IgD-negative memory B cell (primary cell): ENCODE results near the gene ODAD2. TPM values are rescaled to one million over a fixed set of nuclear protein-coding genes. Genes with fewer than 3 reads are reported as not detected.
"Not testable (repeated sequence)": the region's sequence is repeated elsewhere in the genome, so short reads cannot be mapped to it uniquely, and the experiment has no call there.

Experiments used
- H3K27ac Mint-ChIP-seq, 3 donors: one replicate each; pipeline ENCODE4 v1.8.0; 2020 to 2022; ENCODE audit warnings: mild to moderate bottlenecking in 3 of 3, mixed read lengths in 3 of 3, moderate library complexity in 1 of 3
- H3K27me3 Mint-ChIP-seq: one replicate; pipeline ENCODE4 v1.8.0; 2021; ENCODE audit warnings: mixed read lengths
- H3K36me3 Mint-ChIP-seq: one replicate; pipeline ENCODE4 v1.8.0; 2020; ENCODE audit warnings: mild to moderate bottlenecking, mixed read lengths
- H3K4me1 Mint-ChIP-seq, 3 donors: one replicate each; pipeline ENCODE4 v1.8.0; 2020 to 2022; ENCODE audit warnings: mixed read lengths in 3 of 3, mild to moderate bottlenecking in 1 of 3
- H3K4me3 Mint-ChIP-seq, 4 donors: one replicate each; pipeline ENCODE4 v1.8.0; 2020 to 2022; ENCODE audit warnings: mild to moderate bottlenecking in 4 of 4, mixed read lengths in 4 of 4, moderate library complexity in 3 of 4
- H3K9me3 Mint-ChIP-seq, 3 donors: one replicate each; pipeline ENCODE4 v1.8.0; 2020 to 2021; ENCODE audit warnings: mixed read lengths in 3 of 3, mild to moderate bottlenecking in 1 of 3
- polyA plus RNA-seq: library from polyadenylated mRNA; unstranded; fragments of 300-500 nt; fragmentation: Illumina TruSeq; gene quantifications from one replicate; pipeline ENCODE4 v1.2.3, GENCODE V29; 2021

The ODAD2 gene
- polyA plus RNA-seq, 1 donor from 2014 or later: not detected

DNA sequence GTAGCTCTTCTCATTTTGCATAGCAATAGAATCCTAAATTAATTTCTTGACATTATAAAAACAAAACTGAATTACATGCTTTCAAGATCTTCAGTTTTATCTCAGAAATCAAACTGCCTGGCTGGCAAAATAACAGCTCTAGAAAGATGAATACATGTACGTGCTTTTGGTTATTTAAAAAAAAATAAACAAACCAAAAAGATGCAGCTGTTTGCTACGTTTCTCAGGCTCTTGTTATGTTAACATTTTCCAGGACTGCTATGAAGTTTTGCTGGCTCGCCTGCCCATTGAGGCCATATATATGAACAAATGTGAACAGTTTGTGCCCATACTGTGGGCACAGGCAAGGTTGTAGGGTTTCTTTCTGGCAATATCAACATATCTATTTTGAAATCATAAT, 86.6 kb downstream of the ODAD2 start:
- Mint-ChIP-seq H3K4me1 (no peaks in the 10 kb centered on the region), H3K27ac (no peak overlapping the region), H3K9me3 (peaks cover 2 to 5% (median 5%) of the 10 kb centered on the region in 3 donors), H3K36me3 (no peaks in the 10 kb centered on the region), H3K27me3 (peaks cover 2% of the 10 kb centered on the region), H3K4me3 (no peak overlapping the region)

DNA sequence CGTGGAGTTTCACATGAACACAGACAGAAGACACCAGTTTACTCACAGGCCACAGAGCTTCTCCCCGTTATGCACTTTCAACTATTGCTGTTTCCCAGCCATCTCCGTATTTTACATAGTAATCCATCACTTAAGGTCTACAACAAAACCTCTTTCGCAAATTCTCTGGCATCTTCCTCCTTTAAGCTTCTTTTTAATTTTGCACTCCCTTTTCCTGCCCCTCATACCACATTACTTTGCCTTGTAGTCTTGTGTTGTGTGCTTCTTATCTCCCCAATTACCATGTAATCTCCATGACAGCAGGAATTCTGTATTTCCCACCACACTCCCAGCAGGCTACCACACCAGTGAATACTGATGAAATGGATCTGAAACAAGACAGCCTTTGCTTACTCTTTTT, 87.3 kb downstream of the ODAD2 start:
- H3K4me1 Mint-ChIP-seq: no peaks in the 10 kb centered on the region
- no peaks in the 10 kb centered on the region for H3K36me3 Mint-ChIP-seq
- peaks cover 5 to 6% (median 5%) of the 10 kb centered on the region in 3 donors for H3K9me3 Mint-ChIP-seq
- H3K27me3 Mint-ChIP-seq: peaks cover 2% of the 10 kb centered on the region
- no peak overlapping the region for H3K4me3 Mint-ChIP-seq
- H3K27ac Mint-ChIP-seq: no peak overlapping the region

DNA sequence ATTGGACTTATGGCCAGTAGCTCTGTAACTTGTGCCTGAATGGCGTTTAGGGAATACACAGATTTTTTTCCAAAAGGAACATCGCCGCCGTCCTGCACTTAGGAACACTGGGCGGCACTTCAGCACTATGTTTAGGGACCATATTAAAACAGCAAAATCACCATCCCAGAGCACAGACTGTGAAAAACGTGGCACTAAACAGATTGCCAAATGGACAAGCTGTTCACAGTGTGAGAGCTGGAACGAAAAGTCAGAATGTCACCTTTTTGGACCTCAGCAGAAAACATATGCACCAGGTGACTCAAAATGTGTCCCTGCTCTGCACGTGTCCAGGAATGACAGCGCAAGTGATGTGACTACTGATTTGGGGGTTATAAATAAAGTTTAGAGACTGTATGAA, 87.9 kb downstream of the ODAD2 start:
- H3K36me3 Mint-ChIP-seq: no peaks in the 10 kb centered on the region
- peaks cover 2% of the 10 kb centered on the region for H3K27me3 Mint-ChIP-seq
- H3K27ac Mint-ChIP-seq: no peak overlapping the region
- H3K9me3 Mint-ChIP-seq: peaks cover 5 to 9% (median 6%) of the 10 kb centered on the region in 3 donors
- no peak overlapping the region for H3K4me3 Mint-ChIP-seq
- H3K4me1 Mint-ChIP-seq: no peaks in the 10 kb centered on the region

DNA sequence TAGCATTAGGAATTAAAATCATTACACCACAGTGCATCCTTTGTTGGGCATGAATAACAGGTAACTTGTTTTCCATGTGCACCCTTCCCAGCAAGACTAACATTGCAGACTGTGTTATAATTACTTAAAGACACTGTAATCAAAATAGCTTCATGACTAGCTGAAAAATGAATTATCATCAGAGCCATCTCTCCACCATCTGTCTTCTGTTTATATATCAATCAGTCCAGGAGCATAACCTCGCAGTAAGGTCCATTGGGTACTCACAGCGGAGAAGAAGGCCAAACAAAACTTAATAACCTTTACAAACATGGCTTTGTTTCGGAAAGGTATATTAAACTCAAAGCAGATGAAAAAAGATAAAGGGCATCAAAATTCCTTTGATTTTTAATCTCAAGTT, 90.6 kb downstream of the ODAD2 start:
- Mint-ChIP-seq H3K9me3 (peaks cover 1 to 7% (median 4%) of the 10 kb centered on the region in 3 donors), H3K27me3 (peaks cover 2% of the 10 kb centered on the region), H3K36me3 (no peaks in the 10 kb centered on the region)

DNA sequence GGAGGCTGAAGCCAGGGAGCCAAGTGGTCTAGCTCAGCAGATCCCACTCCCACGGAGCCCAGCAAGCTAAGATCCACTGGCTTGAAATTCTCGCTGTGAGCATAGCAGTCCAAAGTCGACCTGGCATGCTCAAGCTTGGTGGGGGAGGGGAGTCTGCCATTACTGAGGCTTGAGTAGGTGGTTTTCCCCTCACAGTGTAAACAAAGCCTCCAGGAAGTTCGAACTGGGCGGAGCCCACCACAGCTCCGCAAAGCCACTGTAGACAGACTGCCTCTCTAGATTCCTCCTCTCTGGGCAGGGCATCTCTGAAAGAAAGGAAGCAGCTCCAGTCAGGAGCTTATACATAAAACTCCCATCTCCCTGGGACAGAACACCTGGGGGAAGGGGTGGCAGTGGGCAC, 99.4 kb downstream of the ODAD2 start:
- H3K4me1 Mint-ChIP-seq, H3K36me3 Mint-ChIP-seq, H3K4me3 Mint-ChIP-seq, H3K27ac Mint-ChIP-seq, H3K27me3 Mint-ChIP-seq: not testable (repeated sequence)
- H3K9me3 Mint-ChIP-seq: peaks cover 4 to 16% (median 8%) of the 10 kb centered on the region in 3 donors

More for the DNA sequence above, 90.6 kb downstream of the ODAD2 start:
- Mint-ChIP-seq H3K27ac (no peak overlapping the region), H3K4me3 (no peak overlapping the region), H3K4me1 (no peaks in the 10 kb centered on the region)

DNA sequence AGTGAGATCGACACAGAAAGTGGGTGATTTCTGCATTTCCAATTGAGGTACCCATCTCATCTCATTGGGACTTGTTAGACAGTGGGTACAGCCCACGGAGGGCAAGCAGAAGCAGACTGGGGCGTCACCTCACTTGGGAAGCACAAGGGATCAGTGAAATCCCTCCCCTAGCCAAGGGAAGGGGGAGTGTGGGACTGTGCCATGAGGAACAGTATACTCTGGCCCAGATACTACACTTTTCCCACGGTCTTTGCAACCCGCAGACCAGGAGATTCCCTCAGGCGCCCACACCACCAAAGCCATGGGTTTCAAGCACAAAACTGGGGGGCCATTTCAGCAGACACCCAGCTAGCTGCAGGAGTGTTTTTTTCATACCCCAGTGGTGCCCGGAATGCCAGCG, 99.8 kb downstream of the ODAD2 start:
- no peaks in the 10 kb centered on the region for H3K27me3 Mint-ChIP-seq
- no peak overlapping the region for H3K27ac Mint-ChIP-seq
- no peaks in the 10 kb centered on the region for H3K4me1 Mint-ChIP-seq
- no peak overlapping the region for H3K4me3 Mint-ChIP-seq
- peaks cover 4 to 16% (median 8%) of the 10 kb centered on the region in 3 donors for H3K9me3 Mint-ChIP-seq
- no peaks in the 10 kb centered on the region for H3K36me3 Mint-ChIP-seq

DNA sequence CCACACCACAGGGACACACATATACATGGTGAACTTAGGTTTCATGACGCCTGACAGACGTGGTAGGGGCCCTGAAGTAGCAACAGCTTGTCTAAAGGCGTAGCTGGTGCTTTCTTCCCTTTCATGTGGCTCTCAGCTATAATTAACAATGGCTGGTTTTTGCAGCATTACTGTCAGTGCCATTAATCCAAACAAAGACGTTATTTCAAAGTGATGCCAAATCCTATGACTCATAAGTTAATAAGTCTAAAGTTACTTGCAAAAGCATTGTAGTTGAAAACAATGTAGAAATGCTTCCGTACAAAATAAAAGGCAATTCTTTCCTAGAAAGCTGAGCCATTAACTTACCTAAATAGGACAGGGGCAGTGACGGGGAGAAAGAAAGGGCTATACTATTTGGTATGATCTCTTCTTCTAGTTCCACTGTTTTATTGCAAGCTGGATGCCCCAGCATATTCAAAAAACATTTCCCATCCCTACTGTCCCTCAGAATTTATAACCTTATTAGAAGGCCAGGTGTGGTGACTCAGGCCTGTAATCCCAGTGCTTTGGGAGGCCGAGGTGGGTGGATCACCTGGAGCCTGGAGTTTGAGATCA, 105.4 kb downstream of the ODAD2 start:
- Mint-ChIP-seq H3K27ac (no peak overlapping the region), H3K4me1 (no peaks in the 10 kb centered on the region), H3K9me3 (peaks cover 0 to 6% (median 2%) of the 10 kb centered on the region in 3 donors), H3K27me3 (no peaks in the 10 kb centered on the region), H3K4me3 (no peak overlapping the region), H3K36me3 (no peaks in the 10 kb centered on the region)

DNA sequence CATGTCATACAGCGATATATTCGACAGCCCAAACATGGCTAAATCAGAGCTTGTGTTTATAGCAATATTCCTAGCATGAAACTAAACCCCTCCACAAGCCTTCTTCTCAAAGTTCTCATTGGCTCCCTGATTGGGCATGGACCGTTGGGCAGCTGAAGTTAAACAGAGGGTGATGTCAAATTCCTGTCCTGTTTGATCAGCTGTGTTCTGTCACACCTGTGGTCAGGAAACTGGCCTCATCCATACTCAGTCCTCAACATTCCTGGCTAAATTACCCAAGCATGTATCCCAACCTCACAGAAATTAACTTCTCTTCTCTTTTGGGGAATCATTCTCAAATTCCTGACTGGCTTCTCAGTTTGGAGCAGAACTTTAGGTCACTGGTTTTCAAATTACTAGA, 107.9 kb downstream of the ODAD2 start:
- Mint-ChIP-seq H3K36me3 (peaks cover 2% of the 10 kb centered on the region), H3K9me3 (peaks cover 2 to 11% (median 2%) of the 10 kb centered on the region in 3 donors), H3K4me3 (no peak overlapping the region), H3K27ac (no peak overlapping the region), H3K4me1 (no peaks in the 10 kb centered on the region), H3K27me3 (no peaks in the 10 kb centered on the region)

DNA sequence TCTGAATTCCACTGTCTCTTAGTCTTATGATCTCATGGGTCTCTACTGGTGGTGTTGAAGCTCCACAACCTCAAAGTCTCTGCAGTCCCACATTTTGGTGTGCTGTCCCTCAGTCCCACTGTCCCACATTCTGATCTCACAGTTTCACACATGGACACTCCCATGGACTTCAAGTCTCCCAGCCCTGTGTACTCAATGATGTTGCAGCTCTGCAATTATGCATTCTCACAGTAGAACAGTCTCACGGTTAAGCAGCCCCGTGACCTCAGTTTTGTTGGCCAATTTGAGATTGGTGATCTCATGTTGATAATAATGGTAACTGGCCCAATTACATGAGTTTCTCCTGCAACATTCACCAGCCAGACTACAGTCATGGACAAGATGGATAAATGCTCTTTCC, 109.4 kb downstream of the ODAD2 start:
- H3K4me1 Mint-ChIP-seq: no peaks in the 10 kb centered on the region
- no peak overlapping the region for H3K27ac Mint-ChIP-seq
- H3K27me3 Mint-ChIP-seq: no peaks in the 10 kb centered on the region
- peaks cover 2 to 13% (median 2%) of the 10 kb centered on the region in 3 donors for H3K9me3 Mint-ChIP-seq
- peaks cover 2% of the 10 kb centered on the region for H3K36me3 Mint-ChIP-seq
- H3K4me3 Mint-ChIP-seq: no peak overlapping the region

DNA sequence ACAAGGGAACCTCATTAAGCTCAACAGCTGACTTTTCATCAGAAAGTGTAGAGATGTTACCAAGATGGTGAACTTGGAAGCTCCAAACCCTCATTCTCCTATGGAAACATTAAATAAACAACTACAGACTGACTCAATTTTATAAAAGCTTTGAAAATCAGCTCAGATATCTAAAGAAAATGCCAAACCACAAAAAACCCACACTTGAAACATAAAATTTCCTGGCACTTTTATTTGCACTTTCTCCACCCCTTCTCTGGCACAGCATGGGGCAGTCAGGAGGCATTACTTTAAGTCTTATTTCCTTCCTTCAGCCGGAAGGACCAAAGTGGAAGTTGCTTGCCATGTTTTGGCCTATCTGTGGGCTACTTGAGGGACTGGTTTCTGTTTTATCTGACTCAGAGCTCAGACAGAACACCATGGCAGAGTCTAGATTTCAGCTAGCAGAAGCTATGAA, 114.7 kb downstream of the ODAD2 start:
- H3K27ac Mint-ChIP-seq: no peak overlapping the region
- no peak overlapping the region for H3K4me3 Mint-ChIP-seq
- peaks cover 4% of the 10 kb centered on the region for H3K36me3 Mint-ChIP-seq
- H3K9me3 Mint-ChIP-seq: peaks cover 2 to 13% (median 3%) of the 10 kb centered on the region in 3 donors
- no peaks in the 10 kb centered on the region for H3K4me1 Mint-ChIP-seq
- no peaks in the 10 kb centered on the region for H3K27me3 Mint-ChIP-seq

DNA sequence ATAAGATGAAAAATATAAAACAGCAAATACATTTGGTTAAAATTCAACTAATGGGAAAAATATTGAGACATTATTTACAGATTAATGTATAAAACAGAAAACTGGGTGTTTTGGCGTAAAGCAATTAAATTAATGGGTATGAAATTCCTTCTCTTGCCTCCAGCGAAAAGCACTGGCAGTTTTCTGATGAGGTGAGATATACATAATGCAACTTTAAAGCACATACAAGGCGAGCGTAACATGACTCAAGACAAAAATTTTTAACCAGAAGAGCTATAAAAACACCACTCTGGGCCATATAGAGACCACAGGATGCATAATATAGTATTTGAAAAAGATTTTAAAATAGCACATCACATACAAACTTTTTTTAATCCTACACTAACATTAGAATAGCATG, 120.6 kb downstream of the ODAD2 start:
- H3K36me3 Mint-ChIP-seq: peaks cover 3% of the 10 kb centered on the region
- peaks cover 0 to 2% (median 0%) of the 10 kb centered on the region in 3 donors for H3K9me3 Mint-ChIP-seq
- H3K4me3 Mint-ChIP-seq: no peak overlapping the region
- H3K27me3 Mint-ChIP-seq: no peaks in the 10 kb centered on the region
- H3K4me1 Mint-ChIP-seq: no peaks in the 10 kb centered on the region
- no peak overlapping the region for H3K27ac Mint-ChIP-seq

DNA sequence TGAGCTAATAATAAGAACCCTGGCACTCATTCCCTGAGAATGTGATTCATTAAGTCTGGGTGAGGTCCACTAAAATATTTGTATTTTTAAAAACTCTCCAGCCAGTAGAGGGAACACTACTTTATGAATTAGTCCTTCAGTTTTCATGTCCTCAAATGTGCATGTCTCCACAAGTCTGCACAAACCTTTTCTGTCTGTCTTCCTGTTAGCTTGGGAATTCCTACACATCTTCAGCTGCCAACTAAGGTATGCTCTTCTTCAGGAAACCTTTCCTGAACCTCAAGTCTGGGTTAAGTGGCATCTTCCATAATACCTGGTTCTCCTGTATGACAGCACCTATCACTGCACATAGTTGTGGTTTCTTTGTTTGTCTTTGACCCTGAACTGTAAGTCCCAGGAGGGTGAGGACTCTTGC, 133.7 kb downstream of the ODAD2 start:
- peaks cover 5 to 10% (median 6%) of the 10 kb centered on the region in 3 donors for H3K9me3 Mint-ChIP-seq
- H3K4me3 Mint-ChIP-seq: no peak overlapping the region
- no peaks in the 10 kb centered on the region for H3K36me3 Mint-ChIP-seq
- H3K27ac Mint-ChIP-seq: no peak overlapping the region
- H3K27me3 Mint-ChIP-seq: peaks cover 2% of the 10 kb centered on the region
- peaks cover 0 to 1% (median 0%) of the 10 kb centered on the region in 3 donors for H3K4me1 Mint-ChIP-seq

DNA sequence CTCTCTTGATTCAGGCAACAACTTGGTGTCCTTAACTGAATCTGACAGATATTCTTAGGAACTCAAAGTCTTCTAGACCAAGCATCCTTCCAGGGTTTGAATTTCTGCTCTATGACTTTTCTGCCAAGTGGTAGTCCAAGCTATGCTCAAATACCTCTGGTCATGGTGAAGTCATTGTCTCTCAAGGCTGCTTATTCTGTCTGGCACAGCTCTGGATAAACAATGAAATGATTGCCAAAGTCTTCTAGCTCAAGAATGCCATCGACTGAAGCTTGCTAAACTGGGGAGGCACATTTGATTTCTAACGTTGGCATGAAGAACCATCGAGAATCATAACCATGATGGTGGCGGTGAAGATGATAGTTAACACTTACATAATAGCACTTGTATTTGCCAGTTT, 137.1 kb downstream of the ODAD2 start:
- Mint-ChIP-seq H3K9me3 (peaks cover 0 to 3% (median under 1%) of the 10 kb centered on the region in 3 donors), H3K4me3 (no peak overlapping the region), H3K27me3 (peaks cover 2% of the 10 kb centered on the region), H3K4me1 (no peaks in the 10 kb centered on the region), H3K36me3 (no peaks in the 10 kb centered on the region), H3K27ac (no peak overlapping the region)

DNA sequence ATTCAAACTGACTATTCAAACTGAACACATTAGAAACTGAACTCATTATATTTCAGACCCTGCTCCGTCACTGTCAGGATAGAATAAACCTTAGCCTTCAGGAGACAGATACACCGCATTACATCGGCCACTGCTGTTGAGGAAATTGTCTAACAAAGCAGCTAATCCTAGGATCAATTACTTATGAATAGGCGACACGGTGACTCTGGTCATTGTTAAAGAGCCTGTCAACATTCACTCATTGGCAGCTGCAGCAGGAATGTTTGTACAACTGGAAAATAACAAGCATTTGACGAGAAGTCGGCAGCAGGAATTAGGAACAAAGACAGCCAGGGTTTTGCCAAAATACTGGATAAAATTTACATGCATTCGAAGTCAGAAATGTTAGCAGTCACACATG, 141.3 kb downstream of the ODAD2 start:
- Mint-ChIP-seq H3K9me3 (no peaks in the 10 kb centered on the region), H3K4me1 (no peaks in the 10 kb centered on the region), H3K27me3 (peaks cover 2% of the 10 kb centered on the region), H3K27ac (no peak overlapping the region), H3K4me3 (no peak overlapping the region), H3K36me3 (no peaks in the 10 kb centered on the region)

DNA sequence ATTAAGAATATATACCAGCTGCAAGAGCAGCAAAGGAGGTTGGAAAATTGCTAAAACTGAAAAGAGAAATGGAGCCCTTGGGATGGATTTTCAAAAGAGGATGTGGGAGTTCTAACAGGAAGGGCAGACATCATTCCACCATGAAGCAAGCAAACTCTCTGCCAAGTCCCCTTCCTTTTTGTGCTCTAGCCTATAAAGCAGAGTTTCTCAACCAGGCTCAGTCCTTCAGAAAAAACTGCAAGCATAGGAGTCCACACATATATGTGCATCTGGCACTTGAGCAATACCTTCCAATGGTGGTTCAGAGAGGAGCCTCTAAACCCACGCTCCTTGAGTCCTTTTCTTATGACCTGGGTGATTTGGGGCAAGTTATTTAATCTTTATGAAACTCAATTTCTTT, 154.7 kb downstream of the ODAD2 start:
- Mint-ChIP-seq H3K27me3 (no peaks in the 10 kb centered on the region), H3K27ac (no peak overlapping the region), H3K36me3 (no peaks in the 10 kb centered on the region), H3K9me3 (no peaks in the 10 kb centered on the region), H3K4me3 (no peak overlapping the region), H3K4me1 (no peaks in the 10 kb centered on the region)

DNA sequence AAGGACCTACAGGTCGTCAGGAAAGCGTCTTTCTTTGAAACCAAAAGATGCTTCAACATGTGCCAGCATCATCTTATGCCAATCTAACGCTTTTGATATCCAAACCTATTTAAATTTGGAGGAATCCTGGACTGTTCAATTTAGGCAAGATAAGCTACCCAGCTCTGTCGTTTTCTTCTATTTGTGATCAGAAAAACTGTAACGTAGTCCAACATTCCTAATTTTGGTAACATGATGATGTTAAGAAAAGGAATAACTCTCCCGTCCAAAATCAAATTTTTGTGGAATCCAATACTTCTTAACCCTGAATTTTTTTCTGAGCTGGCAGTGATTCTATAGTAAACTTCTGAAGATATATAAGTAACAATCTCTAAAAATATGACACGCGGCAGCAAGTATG, 160.0 kb downstream of the ODAD2 start:
- Mint-ChIP-seq H3K27me3 (no peaks in the 10 kb centered on the region), H3K4me1 (no peaks in the 10 kb centered on the region), H3K36me3 (no peaks in the 10 kb centered on the region), H3K9me3 (no peaks in the 10 kb centered on the region), H3K27ac (no peak overlapping the region), H3K4me3 (no peak overlapping the region)
